Left cardiac atrium (tissue), 4 donors: ENCODE results near the gene CHAC1. TPM values are rescaled to one million over a fixed set of nuclear protein-coding genes. Genes with fewer than 3 reads are reported as not detected.

Experiments used
- ATAC-seq, 2 donors: fragments of 200-7000 bp; cut with Tn5 transposase; one replicate each; pipeline ENCODE4 v1.9.1; 2020; ENCODE audit warnings: mild to moderate bottlenecking in 2 of 2, moderate library complexity in 2 of 2
- DNase-seq: peaks from one replicate; pipeline ENCODE4 v3.0.0-alpha.2; 2020
- intact Hi-C, 2 donors: fragments of 100-400 bp; cut with DNase I; formaldehyde crosslinking; loops; one replicate each; pipeline versions ENCODE4 v1.14.1 to v1.15.1; 2022 to 2023
- total RNA-seq, 2 donors: library from RNA; stranded (reverse); fragmentation: NEBNext Ultra II Directional; extraction: Animal tissue kit (Norgen Biotek cat#: 25700); gene quantifications; one replicate each; pipeline ENCODE4 v1.2.1, GENCODE V29; 2021
- donor health status: DM: no; HTN: yes; CAD: no.
- donor health status: DM: no; HTN: yes; CAD: no; lungs with severe emphysema.
- donor health status: DM: yes; HTN: yes; CAD: no.
- donor health status: Dilated cardiomyopathy.

CHAC1 gene
- total RNA-seq, 2 donors from 2014 or later: 2.6 to 3.3 TPM

- ATAC-seq (no peak), DNase-seq (no peak)
- intact Hi-C loops: no loop called here
These were observed 15.2 kb downstream of the CHAC1 start for GRCh38 chr15:40968290-40969085.

GRCh38 chr15:40969363-40969762, 16.1 kb downstream of the CHAC1 start:
- intact Hi-C loops: no loop called here
- no peak for ATAC-seq
- no peak for DNase-seq

DNA sequence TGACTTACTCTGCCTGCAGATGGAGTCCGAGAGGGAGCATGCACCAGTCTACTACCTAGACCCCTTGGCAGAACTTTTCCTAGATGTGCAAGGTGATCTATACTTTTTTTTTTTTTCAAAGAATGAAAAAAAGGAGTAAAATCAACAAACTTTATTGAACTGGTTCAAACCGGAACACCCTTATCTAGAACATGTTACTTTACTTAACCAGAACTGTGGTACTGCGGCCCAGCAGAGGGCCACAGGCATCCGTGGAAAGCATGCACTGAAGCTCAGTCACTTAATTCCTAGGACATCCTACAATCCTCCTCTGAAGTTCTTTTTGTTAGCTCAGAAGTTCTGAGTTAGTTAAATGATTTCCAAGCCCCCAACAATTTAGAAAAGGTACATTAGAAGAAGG, 21.6 kb downstream of the CHAC1 start:
- DNase-seq (no peak), ATAC-seq (no peak)
- intact Hi-C loops: no loop called here

DNA sequence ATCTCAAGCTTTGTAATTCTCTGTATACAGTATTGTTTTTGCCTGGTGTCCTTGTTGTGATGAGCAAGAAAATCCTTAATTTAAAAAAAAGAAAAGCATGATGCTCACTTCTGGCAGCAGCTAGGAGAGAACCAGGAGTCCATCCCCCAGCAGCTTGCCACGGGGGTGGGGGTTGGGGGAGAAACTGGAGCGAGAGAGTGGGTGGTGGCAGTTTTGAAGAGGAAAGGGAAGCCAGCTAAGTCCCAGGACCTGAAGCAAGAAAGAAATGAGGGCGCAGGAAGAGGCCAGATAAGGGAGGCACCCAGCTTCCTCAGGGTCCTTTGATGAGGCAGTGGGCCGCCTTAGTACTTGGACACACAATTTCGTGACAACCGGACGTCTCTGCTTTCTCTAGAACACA, 23.5 kb downstream of the CHAC1 start:
- DNase-seq (no peak), ATAC-seq (no peak)
- intact Hi-C loops: no loop called here

DNA sequence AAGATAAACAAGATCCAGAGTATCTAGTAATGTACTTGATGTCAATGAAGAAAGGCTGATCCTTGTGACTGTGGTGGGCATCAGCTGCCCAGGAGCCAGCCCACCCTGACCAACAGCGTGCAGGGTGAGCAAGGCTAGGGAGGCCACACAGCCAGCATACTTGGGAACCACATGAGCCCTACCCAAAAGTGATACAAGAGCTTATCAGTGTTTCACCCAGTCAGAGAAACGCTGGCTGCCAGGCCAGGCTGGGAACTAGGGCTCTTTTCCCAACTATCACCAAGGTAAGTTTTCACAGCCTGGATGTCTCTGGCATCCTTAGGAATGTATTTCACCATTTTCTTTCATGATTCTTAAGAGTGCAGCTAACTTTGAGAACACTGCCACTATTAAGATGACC, 24.9 kb downstream of the CHAC1 start:
- intact Hi-C loops: no loop called here
- no peak for DNase-seq
- no peak for ATAC-seq

- ATAC-seq (no peak), DNase-seq (no peak)
- intact Hi-C loops: no loop called here
These were observed 25.3 kb downstream of the CHAC1 start for GRCh38 chr15:40978562-40978961.

GRCh38 chr15:40981186-40981585, 27.9 kb downstream of the CHAC1 start:
- DNase-seq: no peak
- intact Hi-C loops: no loop called here
- ATAC-seq: peak in 1 of 2 donors; percentile 22

GRCh38 chr15:40982855-40983254, 29.6 kb downstream of the CHAC1 start:
- ATAC-seq: peak; percentile 8 to 28
- intact Hi-C loops: no loop called here
- DNase-seq: peak; percentile 75

- no peak for ATAC-seq
- DNase-seq: no peak
- intact Hi-C loops: no loop called here
These were observed 31.1 kb downstream of the CHAC1 start for GRCh38 chr15:40984406-40984805.

GRCh38 chr15:40984964-40985363, 31.7 kb downstream of the CHAC1 start:
- ATAC-seq: no peak
- DNase-seq: no peak
- intact Hi-C loops: no loop called here

GRCh38 chr15:40985541-40986330, 32.5 kb downstream of the CHAC1 start:
- no peak for ATAC-seq
- intact Hi-C loops: no loop called here
- DNase-seq: no peak

DNA sequence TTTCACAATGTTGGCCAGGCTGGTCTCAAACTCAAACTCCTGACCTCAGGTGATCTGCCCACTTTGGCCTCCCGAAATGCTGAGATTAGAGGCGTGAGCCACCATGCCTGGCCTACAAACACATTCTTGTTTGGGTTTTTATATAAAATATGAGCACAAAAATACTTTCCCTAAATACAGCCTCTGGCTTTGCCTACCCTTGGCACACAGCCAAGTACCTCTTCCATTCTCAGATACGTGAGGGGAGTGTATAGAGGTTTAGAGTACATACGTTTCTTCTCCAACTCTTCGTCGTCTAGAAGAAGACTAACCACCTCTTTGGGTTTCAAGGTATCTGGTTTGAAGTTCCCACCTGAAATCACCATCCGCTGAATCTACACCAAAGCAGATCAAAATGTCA, 33.5 kb downstream of the CHAC1 start:
- no peak for ATAC-seq
- no peak for DNase-seq
- intact Hi-C loops: no loop called here

DNA sequence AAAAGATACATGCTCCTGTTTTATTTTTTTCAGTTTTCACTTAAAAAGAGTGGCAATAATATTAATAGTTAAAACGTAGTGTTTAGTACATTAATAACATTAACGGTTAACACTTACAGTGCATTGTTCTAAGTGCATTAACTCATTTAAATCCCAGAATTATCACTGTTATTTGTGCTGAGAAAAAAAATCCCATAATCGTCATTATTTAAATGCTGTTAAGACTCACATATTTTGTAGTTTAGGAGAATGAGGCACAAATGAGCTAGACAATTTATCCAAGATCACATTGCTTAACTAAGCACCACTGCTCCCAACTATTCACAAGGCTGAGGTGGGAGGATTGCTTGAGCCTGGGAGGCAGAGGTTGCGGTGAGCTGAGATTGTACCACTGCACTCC, 34.9 kb downstream of the CHAC1 start:
- DNase-seq (no peak), ATAC-seq (no peak)
- intact Hi-C loops: no loop called here

DNA sequence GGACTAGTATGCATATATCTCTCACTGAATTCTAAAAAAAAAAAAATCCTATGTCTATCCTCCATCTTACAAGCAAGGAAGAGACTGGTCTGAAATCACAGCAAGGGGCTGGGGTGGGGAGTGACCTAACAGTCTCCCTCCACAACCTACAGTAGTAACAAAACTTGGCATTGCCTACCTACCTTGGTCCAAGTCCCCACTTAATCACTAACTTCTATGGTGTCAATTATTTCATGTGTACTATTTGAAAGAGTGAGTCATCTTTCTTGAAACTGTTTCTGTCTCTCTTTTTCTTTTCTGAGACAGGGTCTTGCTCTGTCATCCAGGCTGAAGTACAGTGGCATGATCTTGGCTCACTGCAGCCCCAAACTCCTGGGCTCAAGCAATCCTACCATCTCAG, 36.8 kb downstream of the CHAC1 start:
- DNase-seq (no peak), ATAC-seq (no peak)
- intact Hi-C loops: no loop called here

GRCh38 chr15:40990789-40991188, 37.5 kb downstream of the CHAC1 start:
- intact Hi-C loops: no loop called here
- DNase-seq (no peak), ATAC-seq (no peak)

GRCh38 chr15:40991355-40991754, 38.1 kb downstream of the CHAC1 start:
- intact Hi-C loops: no loop called here
- DNase-seq (no peak), ATAC-seq (no peak)

- intact Hi-C loops: no loop called here
- ATAC-seq (no peak), DNase-seq (no peak)
These were observed 39.0 kb downstream of the CHAC1 start for GRCh38 chr15:40992241-40992741.

GRCh38 chr15:40992825-40993224, 39.6 kb downstream of the CHAC1 start:
- no peak for ATAC-seq
- intact Hi-C loops: no loop called here
- no peak for DNase-seq

DNA sequence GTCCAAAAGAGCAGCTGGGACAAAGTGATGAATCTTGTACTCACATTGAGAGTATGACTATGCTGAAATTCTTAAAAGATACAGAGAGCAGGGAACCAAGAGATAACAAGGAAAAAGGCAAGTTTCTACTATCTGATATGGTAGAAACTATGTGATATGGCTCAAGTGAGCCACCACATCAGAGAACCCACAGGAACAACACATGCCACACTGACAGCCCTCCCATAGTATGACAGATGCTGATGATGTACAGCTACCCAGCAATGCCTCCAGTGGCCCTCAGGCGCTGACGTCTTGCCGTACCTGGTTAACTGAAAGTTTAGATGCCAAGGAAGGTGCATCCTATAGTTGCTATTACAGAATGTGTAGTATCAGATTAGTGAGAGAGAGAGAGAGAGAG, 42.4 kb downstream of the CHAC1 start:
- DNase-seq (no peak), ATAC-seq (no peak)
- intact Hi-C loops: no loop called here

DNA sequence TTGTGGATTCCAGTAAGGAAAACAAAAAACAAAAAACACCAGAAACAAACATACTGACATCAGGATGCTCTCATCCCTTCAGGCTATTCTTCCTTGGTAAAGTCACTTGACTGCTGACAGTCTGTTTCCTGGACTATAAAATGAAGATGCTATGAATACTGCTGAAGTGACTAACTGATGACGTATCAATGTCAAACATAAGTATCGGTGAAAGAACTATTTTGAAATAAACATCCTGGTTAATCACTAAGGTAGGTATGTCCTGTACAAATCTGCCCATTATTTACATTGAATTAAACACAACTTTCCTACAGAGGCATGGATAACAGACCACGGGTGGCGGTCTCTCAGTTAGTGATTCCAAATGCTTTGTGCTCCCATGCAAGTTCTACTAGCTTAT, 45.9 kb downstream of the CHAC1 start:
- no peak for ATAC-seq
- no peak for DNase-seq
- intact Hi-C loops: no loop called here
